NCI-H2227 treated with DMSO at 0.1 percent for 48 hours (cell line): Measurements from ENCODE around the gene UPF1.

ENCODE experiments used
- DNase-seq: peaks from one replicate; lab custom pipeline; 2025; lab: John Stamatoyannopoulos, UW

The UPF1 gene

GRCh38 chr19:18840288-18841267 is 8.8 kb downstream of the UPF1 start:
- DNase-seq: no peak

GRCh38 chr19:18841400-18841799 is 9.6 kb downstream of the UPF1 start:
- DNase-seq: no peak

- no peak for DNase-seq
Observed at GRCh38 chr19:18842166-18842565, 10.4 kb downstream of the UPF1 start.

- no peak for DNase-seq
Observed at GRCh38 chr19:18843960-18844359, 12.2 kb downstream of the UPF1 start.

GRCh38 chr19:18844806-18845329 is 13.1 kb downstream of the UPF1 start:
- no peak for DNase-seq

- no peak for DNase-seq
Observed at GRCh38 chr19:18845961-18846360, 14.2 kb downstream of the UPF1 start.

GRCh38 chr19:18846862-18847548 is 15.2 kb downstream of the UPF1 start:
- DNase-seq: peak; percentile 38

GRCh38 chr19:18847549-18848463 is 16.0 kb downstream of the UPF1 start:
- DNase-seq: no peak

- no peak for DNase-seq
Observed at GRCh38 chr19:18848878-18849661, 17.3 kb downstream of the UPF1 start.

- no peak for DNase-seq
Observed at GRCh38 chr19:18849838-18850400, 18.2 kb downstream of the UPF1 start.

GRCh38 chr19:18850471-18851375 is 19.0 kb downstream of the UPF1 start:
- no peak for DNase-seq

- no peak for DNase-seq
Observed at GRCh38 chr19:18851673-18852325, 20.0 kb downstream of the UPF1 start.

- DNase-seq: no peak
Observed at GRCh38 chr19:18852648-18853047, 20.9 kb downstream of the UPF1 start.

GRCh38 chr19:18853755-18854427 is 22.1 kb downstream of the UPF1 start:
- no peak for DNase-seq

- DNase-seq: no peak
Observed at GRCh38 chr19:18854982-18855381, 23.2 kb downstream of the UPF1 start.

GRCh38 chr19:18855647-18856384 is 24.1 kb downstream of the UPF1 start:
- DNase-seq: no peak

GRCh38 chr19:18856385-18857126 is 24.8 kb downstream of the UPF1 start:
- no peak for DNase-seq
